ENCODE measurements around the gene FBXO28. TPM values are rescaled to one million over a fixed set of nuclear protein-coding genes. Genes with fewer than 3 reads are reported as not detected.
"Not testable (repeated sequence)": the region's sequence is repeated elsewhere in the genome, so short reads cannot be mapped to it uniquely, and the experiment has no call there.

The FBXO28 gene
- 26.0 and 26.3 TPM in 2 replicates for total RNA-seq

- peaks cover 23% of the 10 kb centered on the region for H3K4me1 Mint-ChIP-seq
- peaks cover 15% of the 10 kb centered on the region for H3K27me3 Mint-ChIP-seq
- DNase-seq, result peak; percentile 98
- H3K9me3 Mint-ChIP-seq, result no peaks in the 10 kb centered on the region
- peak within 1 kb of the TSS; percentile 88 for H3K4me3 Mint-ChIP-seq
- intact Hi-C loops (cut with micrococcal nuclease), result loop anchor here (2.0 to 5.0 kb wide), 4 partner anchors 53 to 417 kb away; partner anchors contain the start of gene TP53BP2
- no peaks in the 10 kb centered on the region for H3K36me3 Mint-ChIP-seq (ENCODE audit: low read depth)
- H3K27ac Mint-ChIP-seq, result peak within 1 kb of the TSS; percentile 84
These were observed at the start of gene FBXO28 for GRCh38 chr1:224113918-224114786. FBXO28 (plus strand) TSS chr1:224114111; CDS start chr1:224114130, 19 bp downstream.

DNA sequence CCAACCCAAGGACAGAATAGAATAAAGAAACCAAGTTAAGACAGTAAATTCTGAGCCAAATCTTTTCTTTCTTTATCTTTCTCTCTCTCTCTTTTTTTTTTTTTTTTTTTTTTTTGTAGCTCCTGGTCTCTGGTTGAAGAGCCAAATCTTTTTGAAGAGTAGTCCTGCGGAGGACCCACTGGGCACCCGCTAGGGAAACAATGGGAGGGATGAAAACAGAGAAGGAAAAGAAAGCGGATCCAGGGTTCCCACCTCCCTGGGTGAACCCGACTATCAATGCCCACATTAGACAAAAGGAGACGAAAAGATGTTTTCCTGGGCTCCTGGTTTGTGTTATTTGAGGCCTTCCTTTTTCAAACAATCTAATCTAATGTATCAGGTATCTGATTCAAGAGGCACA is 49.8 kb upstream of the FBXO28 start:
- Mint-ChIP-seq H3K27me3 (peaks cover 12% of the 10 kb centered on the region), H3K9me3 (no peaks in the 10 kb centered on the region), H3K4me3 (no peak overlapping the region), H3K36me3 (ENCODE audit: low read depth) (no peaks in the 10 kb centered on the region), H3K27ac (no peak overlapping the region), H3K4me1 (peaks cover 4% of the 10 kb centered on the region)
- intact Hi-C loops (cut with micrococcal nuclease), result no loop called here
- no peak for DNase-seq

GRCh38 chr1:224065455-224065854 is 48.5 kb upstream of the FBXO28 start:
- Mint-ChIP-seq H3K36me3 (ENCODE audit: low read depth) (no peaks in the 10 kb centered on the region), H3K27ac (no peak overlapping the region), H3K4me3 (no peak overlapping the region), H3K27me3 (peaks cover 12% of the 10 kb centered on the region), H3K9me3 (no peaks in the 10 kb centered on the region), H3K4me1 (peaks cover 4% of the 10 kb centered on the region)
- intact Hi-C loops (cut with micrococcal nuclease), result no loop called here
- no peak for DNase-seq

- H3K4me1 Mint-ChIP-seq, result peaks cover 4% of the 10 kb centered on the region
- DNase-seq, result no peak
- peaks cover 15% of the 10 kb centered on the region for H3K27me3 Mint-ChIP-seq
- no peaks in the 10 kb centered on the region for H3K36me3 Mint-ChIP-seq (ENCODE audit: low read depth)
- H3K4me3 Mint-ChIP-seq, result no peak overlapping the region
- no peak overlapping the region for H3K27ac Mint-ChIP-seq
- no peaks in the 10 kb centered on the region for H3K9me3 Mint-ChIP-seq
- intact Hi-C loops (cut with micrococcal nuclease), result no loop called here
These were observed 46.7 kb upstream of the FBXO28 start for GRCh38 chr1:224067207-224067606.

DNA sequence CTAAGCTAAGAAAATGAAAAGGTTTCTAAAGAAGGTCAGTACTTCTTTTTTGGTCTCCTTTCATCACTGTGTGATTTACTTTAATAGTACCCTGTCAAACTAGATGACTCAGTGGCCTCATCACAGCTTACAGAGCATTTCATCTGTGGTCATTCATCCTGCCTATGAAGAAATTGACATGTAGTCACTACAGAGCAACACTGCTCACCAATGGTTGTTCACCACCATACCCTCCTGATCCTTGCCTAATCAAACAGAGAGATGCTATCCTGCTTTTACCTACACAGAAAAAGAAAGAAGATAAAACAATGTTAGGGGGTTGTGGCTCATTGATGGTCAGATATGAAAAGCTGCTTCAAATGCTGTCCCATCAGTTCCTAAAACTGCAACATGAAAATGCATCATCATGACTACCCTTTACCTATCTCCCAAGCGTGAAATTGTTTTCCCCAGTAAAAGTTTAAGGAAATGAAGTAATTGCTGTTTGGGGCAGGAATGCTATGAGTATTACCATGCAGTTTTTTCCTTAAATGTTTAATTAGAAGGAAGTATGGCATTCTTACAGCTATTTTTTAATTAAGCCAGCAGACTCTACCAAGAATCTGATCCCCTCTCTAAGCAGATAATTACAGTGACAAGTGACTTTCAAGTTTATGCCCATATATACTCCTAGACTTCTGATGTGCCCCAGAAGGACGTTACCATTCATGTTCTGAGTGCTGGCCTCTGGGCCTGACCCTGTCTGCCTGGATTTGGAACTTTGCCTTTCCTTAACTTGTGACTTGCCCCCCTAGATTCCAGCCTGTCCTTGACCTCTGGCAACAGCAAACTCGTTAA is 46.1 kb upstream of the FBXO28 start:
- peaks cover 4% of the 10 kb centered on the region for H3K4me1 Mint-ChIP-seq
- intact Hi-C loops (cut with micrococcal nuclease), result no loop called here
- H3K4me3 Mint-ChIP-seq, result no peak overlapping the region
- no peak overlapping the region for H3K27ac Mint-ChIP-seq
- no peak for DNase-seq
- H3K36me3 Mint-ChIP-seq (ENCODE audit: low read depth), result no peaks in the 10 kb centered on the region
- H3K27me3 Mint-ChIP-seq, result peaks cover 19% of the 10 kb centered on the region
- H3K9me3 Mint-ChIP-seq, result no peaks in the 10 kb centered on the region

GRCh38 chr1:224068458-224069072 is 45.3 kb upstream of the FBXO28 start:
- H3K36me3 Mint-ChIP-seq (ENCODE audit: low read depth), result no peaks in the 10 kb centered on the region
- H3K27ac Mint-ChIP-seq, result no peak overlapping the region
- H3K4me3 Mint-ChIP-seq, result no peak overlapping the region
- intact Hi-C loops (cut with micrococcal nuclease), result no loop called here
- H3K9me3 Mint-ChIP-seq, result no peaks in the 10 kb centered on the region
- peaks cover 19% of the 10 kb centered on the region for H3K27me3 Mint-ChIP-seq
- DNase-seq, result no peak
- H3K4me1 Mint-ChIP-seq, result peaks cover 4% of the 10 kb centered on the region

DNA sequence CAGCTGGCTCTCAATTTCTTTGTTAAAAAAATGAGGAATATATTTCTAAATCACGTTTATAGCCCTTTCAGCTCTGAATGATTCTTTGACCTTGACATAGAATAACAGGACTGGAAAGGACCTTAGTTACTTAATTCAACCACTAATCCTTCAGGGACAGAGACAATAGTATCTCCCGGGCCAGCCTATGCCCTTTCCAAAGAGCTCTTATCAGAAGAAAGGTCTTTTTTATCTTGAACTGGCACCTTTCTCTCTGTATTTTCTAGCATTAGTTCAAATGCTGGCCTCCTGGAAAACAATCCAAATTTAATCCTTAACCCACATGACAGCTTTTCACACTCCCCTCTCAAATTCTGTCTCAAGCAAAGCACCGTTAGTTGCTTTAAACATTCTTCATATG is 44.8 kb upstream of the FBXO28 start:
- Mint-ChIP-seq H3K36me3 (ENCODE audit: low read depth) (no peaks in the 10 kb centered on the region), H3K9me3 (no peaks in the 10 kb centered on the region), H3K27me3 (peaks cover 16% of the 10 kb centered on the region), H3K4me3 (no peak overlapping the region), H3K4me1 (peaks cover 4% of the 10 kb centered on the region), H3K27ac (no peak overlapping the region)
- no peak for DNase-seq
- intact Hi-C loops (cut with micrococcal nuclease), result no loop called here

- no peak overlapping the region for H3K27ac Mint-ChIP-seq
- peaks cover 25% of the 10 kb centered on the region for H3K27me3 Mint-ChIP-seq
- peaks cover 1% of the 10 kb centered on the region for H3K4me1 Mint-ChIP-seq
- no peak overlapping the region for H3K4me3 Mint-ChIP-seq
- intact Hi-C loops (cut with micrococcal nuclease), result no loop called here
- H3K36me3 Mint-ChIP-seq (ENCODE audit: low read depth), result no peaks in the 10 kb centered on the region
- no peak for DNase-seq
- H3K9me3 Mint-ChIP-seq, result no peaks in the 10 kb centered on the region
These were observed 43.4 kb upstream of the FBXO28 start for GRCh38 chr1:224070521-224070920.

- Mint-ChIP-seq H3K4me3 (no peak overlapping the region), H3K4me1 (peaks cover 2% of the 10 kb centered on the region), H3K27ac (no peak overlapping the region), H3K36me3 (ENCODE audit: low read depth) (no peaks in the 10 kb centered on the region), H3K27me3 (peaks cover 25% of the 10 kb centered on the region), H3K9me3 (no peaks in the 10 kb centered on the region)
- intact Hi-C loops (cut with micrococcal nuclease), result no loop called here
- DNase-seq, result no peak
These were observed 37.5 kb upstream of the FBXO28 start for GRCh38 chr1:224076407-224076806.

DNA sequence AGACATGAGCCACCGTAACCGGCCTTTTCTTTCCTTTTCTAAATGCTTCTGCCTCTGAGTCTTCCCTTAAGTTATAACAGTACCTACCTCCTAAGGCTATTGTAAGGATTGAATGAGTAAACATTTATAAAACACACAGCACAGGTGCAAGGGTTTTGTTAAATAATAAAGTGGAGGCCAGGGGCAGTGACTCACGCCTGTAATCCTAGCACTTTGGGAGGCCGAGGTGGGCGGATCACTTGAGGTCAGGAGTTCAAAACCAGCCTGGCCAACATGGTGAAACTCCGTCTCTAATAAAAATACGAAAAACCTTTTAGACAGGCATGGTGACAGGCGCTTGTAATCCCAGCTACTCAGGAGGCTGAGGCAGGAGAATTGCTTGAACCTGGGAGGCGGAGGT is 34.3 kb upstream of the FBXO28 start:
- H3K4me1 Mint-ChIP-seq; DNase-seq; H3K27ac Mint-ChIP-seq; H3K9me3 Mint-ChIP-seq; intact Hi-C loops (cut with micrococcal nuclease); H3K36me3 Mint-ChIP-seq (ENCODE audit: low read depth); H3K4me3 Mint-ChIP-seq: not testable (repeated sequence)
- H3K27me3 Mint-ChIP-seq, result peaks cover 16% of the 10 kb centered on the region

GRCh38 chr1:224080115-224080774 is 33.7 kb upstream of the FBXO28 start:
- no peak for DNase-seq
- peaks cover 2% of the 10 kb centered on the region for H3K4me1 Mint-ChIP-seq
- H3K9me3 Mint-ChIP-seq, result no peaks in the 10 kb centered on the region
- no peak overlapping the region for H3K27ac Mint-ChIP-seq
- no peak overlapping the region for H3K4me3 Mint-ChIP-seq
- intact Hi-C loops (cut with micrococcal nuclease), result no loop called here
- peaks cover 12% of the 10 kb centered on the region for H3K27me3 Mint-ChIP-seq
- no peaks in the 10 kb centered on the region for H3K36me3 Mint-ChIP-seq (ENCODE audit: low read depth)

- Mint-ChIP-seq H3K9me3 (no peaks in the 10 kb centered on the region), H3K27me3 (peaks cover 12% of the 10 kb centered on the region), H3K4me3 (no peak overlapping the region), H3K27ac (no peak overlapping the region), H3K36me3 (ENCODE audit: low read depth) (no peaks in the 10 kb centered on the region), H3K4me1 (no peaks in the 10 kb centered on the region)
- intact Hi-C loops (cut with micrococcal nuclease), result no loop called here
- DNase-seq, result no peak
These were observed 32.3 kb upstream of the FBXO28 start for GRCh38 chr1:224081604-224082003.

GRCh38 chr1:224082146-224082545 is 31.8 kb upstream of the FBXO28 start:
- Mint-ChIP-seq H3K9me3 (no peaks in the 10 kb centered on the region), H3K27ac (no peak overlapping the region), H3K27me3 (peaks cover 14% of the 10 kb centered on the region), H3K4me3 (no peak overlapping the region), H3K4me1 (no peaks in the 10 kb centered on the region), H3K36me3 (ENCODE audit: low read depth) (no peaks in the 10 kb centered on the region)
- no peak for DNase-seq
- intact Hi-C loops (cut with micrococcal nuclease), result no loop called here
